ENCODE data around the gene WNK2.

WNK2 gene

GRCh38 chr9:93219692-93220091 lies 35.8 kb downstream of the WNK2 start:
- no peak for DNase-seq

- no peak for DNase-seq
Measured at GRCh38 chr9:93220627-93221026, 36.7 kb downstream of the WNK2 start.

- no peak for DNase-seq
Measured at GRCh38 chr9:93221044-93221443, 37.1 kb downstream of the WNK2 start.

GRCh38 chr9:93222890-93223259 lies 38.9 kb downstream of the WNK2 start:
- DNase-seq: peak in 1 of 2 experiments; percentile 12

GRCh38 chr9:93223260-93224180 lies 39.6 kb downstream of the WNK2 start:
- DNase-seq: no peak

GRCh38 chr9:93224591-93224990 lies 40.7 kb downstream of the WNK2 start:
- DNase-seq: no peak

GRCh38 chr9:93225417-93225816 lies 41.5 kb downstream of the WNK2 start:
- peak; percentile 61 to 66 for DNase-seq

GRCh38 chr9:93225892-93226291 lies 42.0 kb downstream of the WNK2 start:
- DNase-seq: no peak

GRCh38 chr9:93226819-93227218 lies 42.9 kb downstream of the WNK2 start:
- no peak for DNase-seq

- DNase-seq: no peak
Measured at GRCh38 chr9:93228030-93228429, 44.1 kb downstream of the WNK2 start.

GRCh38 chr9:93228453-93228852 lies 44.5 kb downstream of the WNK2 start:
- no peak for DNase-seq

GRCh38 chr9:93229636-93230035 lies 45.7 kb downstream of the WNK2 start:
- no peak for DNase-seq

GRCh38 chr9:93230185-93230584 lies 46.2 kb downstream of the WNK2 start:
- DNase-seq: no peak

GRCh38 chr9:93230601-93231000 lies 46.7 kb downstream of the WNK2 start:
- DNase-seq: no peak

GRCh38 chr9:93231121-93231694 lies 47.3 kb downstream of the WNK2 start:
- DNase-seq: no peak

GRCh38 chr9:93231716-93232115 lies 47.8 kb downstream of the WNK2 start:
- no peak for DNase-seq

- DNase-seq: no peak
Measured at GRCh38 chr9:93232388-93232960, 48.5 kb downstream of the WNK2 start.

GRCh38 chr9:93233033-93233432 lies 49.1 kb downstream of the WNK2 start:
- DNase-seq: no peak

GRCh38 chr9:93234600-93234999 lies 50.7 kb downstream of the WNK2 start:
- DNase-seq: no peak

- no peak for DNase-seq
Measured at GRCh38 chr9:93235300-93235960, 51.5 kb downstream of the WNK2 start.

GRCh38 chr9:93236541-93237206 lies 52.7 kb downstream of the WNK2 start:
- no peak for DNase-seq

- no peak for DNase-seq
Measured at GRCh38 chr9:93237540-93237939, 53.6 kb downstream of the WNK2 start.
